Measurements from ENCODE around the gene DPP8.
"Not testable (repeated sequence)": the region's sequence is repeated elsewhere in the genome, so short reads cannot be mapped to it uniquely, and the experiment has no call there.

DPP8 gene

GRCh38 chr15:65516997-65517865 is at the start of gene DPP8:
TSS of gene DPP8 (minus strand) at chr15:65517689. CDS start at chr15:65512553, 5,136 bp downstream.
- peak; percentile 49 for FAIRE-seq

GRCh38 chr15:65561934-65562333 is 44.4 kb upstream of the DPP8 start:
- no peak for FAIRE-seq

GRCh38 chr15:65559941-65560340 is 42.5 kb upstream of the DPP8 start:
- FAIRE-seq: no peak

- no peak for FAIRE-seq
These were observed 41.7 kb upstream of the DPP8 start for GRCh38 chr15:65558997-65559760.

- FAIRE-seq: no peak
These were observed 40.8 kb upstream of the DPP8 start for GRCh38 chr15:65558336-65558735.

- no peak for FAIRE-seq
These were observed 39.1 kb upstream of the DPP8 start for GRCh38 chr15:65556622-65557021.

GRCh38 chr15:65553691-65554090 is 36.2 kb upstream of the DPP8 start:
- no peak for FAIRE-seq

- not testable (repeated sequence) for FAIRE-seq
These were observed 35.4 kb upstream of the DPP8 start for GRCh38 chr15:65552851-65553250.

- no peak for FAIRE-seq
These were observed 33.7 kb upstream of the DPP8 start for GRCh38 chr15:65551183-65551582.

- FAIRE-seq: no peak
These were observed 33.2 kb upstream of the DPP8 start for GRCh38 chr15:65550681-65551098.

GRCh38 chr15:65549288-65549687 is 31.8 kb upstream of the DPP8 start:
- FAIRE-seq: not testable (repeated sequence)

- FAIRE-seq: no peak
These were observed 30.4 kb upstream of the DPP8 start for GRCh38 chr15:65547841-65548240.

- no peak for FAIRE-seq
These were observed 23.8 kb upstream of the DPP8 start for GRCh38 chr15:65541231-65541820.

GRCh38 chr15:65540314-65540713 is 22.8 kb upstream of the DPP8 start:
- no peak for FAIRE-seq

- no peak for FAIRE-seq
These were observed 17.7 kb upstream of the DPP8 start for GRCh38 chr15:65535192-65535591.

GRCh38 chr15:65533057-65533756 is 15.7 kb upstream of the DPP8 start:
- no peak for FAIRE-seq

- FAIRE-seq: no peak
These were observed 15.2 kb upstream of the DPP8 start for GRCh38 chr15:65532738-65533051.

GRCh38 chr15:65530318-65531111 is 13.0 kb upstream of the DPP8 start, which contains the start of gene HACD3:
TSS of gene HACD3 (plus strand) at chr15:65530463. CDS start at chr15:65530632, 169 bp downstream.
- FAIRE-seq: no peak

GRCh38 chr15:65529762-65530317 is 12.4 kb upstream of the DPP8 start:
- no peak for FAIRE-seq

- no peak for FAIRE-seq
These were observed 11.1 kb upstream of the DPP8 start for GRCh38 chr15:65528461-65529060.

- no peak for FAIRE-seq
These were observed 8.1 kb upstream of the DPP8 start for GRCh38 chr15:65525622-65526021.
